Measurements from ENCODE around the gene CSTF3.
A peak's percentile ranks its signal among the peaks of the same experiment; 100 is the strongest.
"Not testable (repeated sequence)": the region's sequence is repeated elsewhere in the genome, so short reads cannot be mapped to it uniquely, and the experiment has no call there.

CSTF3 gene

DNA sequence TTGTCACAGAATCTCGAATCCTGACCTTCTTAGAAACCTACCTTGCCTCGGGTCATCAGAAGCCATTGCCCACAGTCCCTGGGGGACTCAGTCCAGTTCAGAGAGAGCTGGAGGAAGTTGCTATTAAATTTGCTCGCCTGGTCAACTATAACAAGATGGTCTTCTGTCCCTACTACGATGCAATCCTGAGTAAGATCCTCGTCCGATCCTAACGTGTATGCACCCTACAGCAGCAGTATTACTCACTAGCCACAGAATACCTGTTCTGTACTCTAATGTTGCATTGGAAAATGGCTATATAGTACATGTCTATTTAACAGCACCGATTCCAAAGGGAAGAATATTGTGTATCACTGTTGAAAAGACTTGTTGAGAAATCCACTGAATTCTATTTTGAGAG lies 88.8 kb downstream of the CSTF3 start:
- no peak for DNase-seq

- no peak for DNase-seq
Measured at GRCh38 chr11:33068611-33069340, 92.5 kb downstream of the CSTF3 start.

DNA sequence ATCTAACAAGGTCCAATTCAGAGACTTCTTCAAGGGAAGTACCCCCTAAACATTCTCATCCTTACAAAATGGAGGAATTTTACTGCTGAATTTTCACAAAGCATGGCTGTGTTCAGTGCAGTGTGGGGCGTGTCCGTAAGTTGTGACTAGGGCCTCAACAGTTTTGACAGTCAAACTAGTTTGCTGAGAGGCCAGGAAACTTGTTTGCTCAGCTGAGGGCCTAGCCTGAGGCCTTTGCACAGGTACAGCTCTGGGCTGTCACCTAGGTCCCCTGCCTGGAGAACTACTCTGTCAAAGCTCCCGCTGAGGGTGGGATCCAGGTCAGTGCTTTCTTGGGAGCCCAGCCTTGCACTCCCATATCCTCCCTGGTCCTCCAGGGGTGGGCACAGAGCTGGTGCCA lies 94.0 kb downstream of the CSTF3 start:
- DNase-seq: no peak

GRCh38 chr11:33065445-33066178 lies 95.7 kb downstream of the CSTF3 start:
- peak; percentile 71 for DNase-seq

GRCh38 chr11:33064866-33065265 lies 96.4 kb downstream of the CSTF3 start:
- DNase-seq: no peak

DNA sequence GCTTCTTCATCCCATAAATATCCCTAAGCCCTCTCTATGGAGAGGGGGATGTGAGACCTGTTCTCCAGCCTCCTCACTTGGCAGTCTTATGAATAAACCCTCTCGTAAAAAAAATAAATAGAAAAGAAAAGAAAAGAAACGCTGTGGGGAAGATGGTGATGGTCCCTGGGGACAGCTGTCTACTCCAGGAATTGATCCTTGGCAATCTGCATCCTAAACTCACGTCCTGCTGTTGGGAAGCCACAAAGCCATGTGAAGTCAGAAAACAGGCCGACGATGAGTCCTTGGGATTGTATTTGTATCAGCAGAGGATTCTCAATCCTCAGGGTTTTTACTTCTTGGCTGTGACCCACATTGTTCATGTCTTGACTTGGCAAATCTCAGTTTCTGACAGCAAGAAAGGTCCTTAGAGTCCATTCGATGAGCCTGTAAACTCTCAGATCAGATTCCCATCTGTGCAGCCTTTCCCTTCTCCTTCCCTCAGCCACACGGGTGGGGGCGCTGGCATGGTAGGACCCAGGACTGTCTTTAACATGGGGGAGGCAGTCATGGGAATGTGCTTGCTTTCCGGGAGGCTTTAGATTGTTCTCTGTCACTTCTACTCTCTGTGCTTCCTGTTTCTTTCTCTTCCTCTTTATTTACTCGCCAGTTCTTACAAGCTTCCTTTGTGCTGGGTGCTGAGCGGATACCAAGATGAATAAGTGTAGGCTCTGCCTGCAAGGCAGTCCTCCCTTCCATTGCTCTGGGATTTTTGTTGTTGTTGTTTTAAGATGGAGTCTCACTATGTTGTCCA lies 97.1 kb downstream of the CSTF3 start:
- DNase-seq: no peak

- DNase-seq: peak; percentile 3
Measured at GRCh38 chr11:33063326-33063881, 97.9 kb downstream of the CSTF3 start.

DNA sequence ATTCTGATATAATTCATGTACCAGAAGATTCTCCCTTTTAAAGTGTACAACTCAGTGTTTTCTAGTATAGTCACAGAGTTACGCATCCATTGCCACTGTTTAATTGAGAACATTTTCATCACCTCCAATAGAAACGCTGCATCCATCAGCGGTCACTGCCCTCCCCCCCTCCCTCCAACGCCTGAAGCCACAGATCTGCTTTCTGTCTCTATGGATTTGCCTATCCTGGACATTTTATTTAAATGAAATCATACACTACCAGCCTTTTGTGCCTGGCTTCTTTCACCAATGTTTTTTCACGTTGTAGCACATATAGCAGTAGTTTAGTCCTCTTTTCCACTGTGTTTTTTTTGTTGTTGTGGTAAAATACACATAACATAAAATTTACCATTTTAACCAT lies 99.1 kb downstream of the CSTF3 start:
- DNase-seq: no peak

DNA sequence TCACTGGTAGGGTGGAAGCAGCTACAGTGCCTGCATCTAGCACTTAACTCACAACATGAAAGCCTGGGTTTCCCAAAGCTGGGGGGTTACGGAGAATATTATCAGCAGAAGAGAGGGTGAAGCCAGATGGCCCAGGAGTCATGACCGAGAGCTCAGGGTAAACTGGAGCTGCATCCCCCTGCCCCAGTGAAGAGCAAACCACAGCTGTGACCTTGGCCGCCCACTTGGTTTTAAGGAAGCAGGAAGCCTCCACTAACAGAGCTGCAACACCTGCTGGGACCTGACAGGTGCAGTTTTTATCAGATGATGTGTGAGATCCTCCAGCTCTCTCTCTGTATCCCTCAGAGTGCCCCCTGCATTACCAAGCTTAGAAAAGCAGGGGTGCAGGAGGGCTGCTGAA lies 101.0 kb downstream of the CSTF3 start:
- DNase-seq: no peak

GRCh38 chr11:33059331-33060007 lies 101.8 kb downstream of the CSTF3 start:
- no peak for DNase-seq

- no peak for DNase-seq
Measured at GRCh38 chr11:33057284-33057683, 104.0 kb downstream of the CSTF3 start.

- DNase-seq: no peak
Measured at GRCh38 chr11:33055375-33055774, 105.9 kb downstream of the CSTF3 start.

GRCh38 chr11:33052231-33052630 lies 109.0 kb downstream of the CSTF3 start:
- DNase-seq: no peak

GRCh38 chr11:33049565-33050408 lies 111.5 kb downstream of the CSTF3 start:
- not testable (repeated sequence) for DNase-seq

DNA sequence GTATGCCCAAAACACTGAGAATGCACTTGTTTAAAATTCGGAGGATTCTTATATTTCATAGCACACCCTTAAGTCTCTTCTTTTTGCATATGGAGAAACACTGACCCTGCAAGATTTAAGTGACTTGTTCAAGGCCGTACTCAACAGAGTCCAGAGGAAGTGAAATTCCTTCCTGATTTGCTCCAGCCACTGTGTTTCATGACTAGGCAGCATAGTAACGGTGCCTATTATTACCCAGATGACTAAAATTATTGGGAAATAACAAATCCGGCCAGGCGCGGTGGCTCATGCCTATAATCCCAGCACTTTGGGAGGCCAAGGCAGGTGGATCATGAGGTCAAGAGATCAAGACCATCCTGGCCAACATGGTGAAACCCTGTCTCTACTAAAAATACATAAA lies 112.6 kb downstream of the CSTF3 start:
- not testable (repeated sequence) for DNase-seq

GRCh38 chr11:33045551-33046255 lies 115.6 kb downstream of the CSTF3 start:
- DNase-seq: no peak

DNA sequence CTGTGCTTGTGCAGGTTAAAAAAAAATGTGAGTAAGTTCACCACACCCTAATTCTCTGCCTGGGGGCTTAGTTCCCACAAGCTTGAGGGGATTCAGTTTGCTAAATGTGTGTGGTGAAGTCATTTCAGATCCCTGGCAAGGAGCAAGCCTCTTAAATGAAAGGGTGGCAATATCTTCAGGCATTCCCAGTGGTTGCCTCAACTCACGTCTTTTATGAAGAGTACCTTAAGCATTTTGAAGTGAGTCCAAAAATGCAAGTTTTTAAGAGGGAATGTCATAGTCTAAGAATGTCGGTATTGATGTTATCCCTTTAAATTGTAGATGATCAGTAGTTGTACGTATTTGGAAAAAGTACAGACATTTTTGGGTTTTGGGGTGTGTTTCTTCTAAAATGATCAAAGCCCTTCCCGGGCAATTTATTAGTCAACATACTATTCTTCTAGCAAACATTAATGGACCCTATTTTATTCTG lies 117.0 kb downstream of the CSTF3 start:
- no peak for DNase-seq

GRCh38 chr11:33043221-33043830 lies 118.0 kb downstream of the CSTF3 start:
- no peak for DNase-seq

GRCh38 chr11:33040862-33041453 lies 120.3 kb downstream of the CSTF3 start:
- DNase-seq: no peak

All from CD4-positive, alpha-beta T cell treated with Interleukin-17A for 1 hour (primary cell).